Central memory CD8-positive, alpha-beta T cell (primary cell): ENCODE data around the gene TAF10.
A peak's percentile ranks its signal among the peaks of the same experiment; 100 is the strongest.

ENCODE experiments used
- ATAC-seq: fragments of 150-1000 bp; cut with Tn5 transposase; replicated peaks from 2 replicates; pipeline ENCODE4 v1.10.0; 2022; ENCODE audit warnings: mild to moderate bottlenecking, moderate FRiP score, moderate number of reproducible peaks; ENCODE audit not compliant: poor library complexity, severe bottlenecking; ENCODE audit errors: extremely low read depth
- DNase-seq, 2 donors: peaks; one replicate each; pipeline ENCODE4 v3.0.0; 2021; ENCODE audit warnings: low spot score in 2 of 2
- H3K27ac Mint-ChIP-seq: one replicate; pipeline ENCODE4 v1.8.0; 2022; ENCODE audit warnings: low read depth, mild to moderate bottlenecking, moderate library complexity, mixed read lengths
- H3K27me3 Mint-ChIP-seq: one replicate; pipeline ENCODE4 v1.8.0; 2022; ENCODE audit warnings: mixed read lengths
- H3K36me3 Mint-ChIP-seq: one replicate; pipeline ENCODE4 v1.8.0; 2022; ENCODE audit warnings: mild to moderate bottlenecking, moderate library complexity, mixed read lengths; ENCODE audit not compliant: insufficient read depth
- H3K4me1 Mint-ChIP-seq: one replicate; pipeline ENCODE4 v1.8.0; 2022; ENCODE audit warnings: mixed read lengths
- H3K4me3 Mint-ChIP-seq: one replicate; pipeline ENCODE4 v1.8.0; 2022; ENCODE audit warnings: mild to moderate bottlenecking, moderate library complexity, mixed read lengths
- H3K9me3 Mint-ChIP-seq: one replicate; pipeline ENCODE4 v1.8.0; 2022; ENCODE audit warnings: mixed read lengths

Gene TAF10

GRCh38 chr11:6606471-6607189 is 5.4 kb downstream of the TAF10 start:
- Mint-ChIP-seq H3K27ac (peak overlapping the region; percentile 82), H3K27me3 (no peaks in the 10 kb centered on the region), H3K36me3 (peaks cover 23% of the 10 kb centered on the region), H3K4me3 (no peak overlapping the region), H3K4me1 (peaks cover 25% of the 10 kb centered on the region), H3K9me3 (no peaks in the 10 kb centered on the region)
- ATAC-seq = no peak
- DNase-seq = no peak

- H3K36me3 Mint-ChIP-seq = peaks cover 23% of the 10 kb centered on the region
- no peak overlapping the region for H3K4me3 Mint-ChIP-seq
- H3K4me1 Mint-ChIP-seq = peaks cover 17% of the 10 kb centered on the region
- no peaks in the 10 kb centered on the region for H3K27me3 Mint-ChIP-seq
- no peak overlapping the region for H3K27ac Mint-ChIP-seq
- H3K9me3 Mint-ChIP-seq = no peaks in the 10 kb centered on the region
- ATAC-seq (no peak), DNase-seq (no peak)
These were observed 7.2 kb downstream of the TAF10 start for GRCh38 chr11:6604790-6605189.

GRCh38 chr11:6604081-6604626 is 7.9 kb downstream of the TAF10 start:
- Mint-ChIP-seq H3K4me3 (no peak overlapping the region), H3K36me3 (peaks cover 17% of the 10 kb centered on the region), H3K27me3 (no peaks in the 10 kb centered on the region), H3K9me3 (no peaks in the 10 kb centered on the region), H3K27ac (no peak overlapping the region), H3K4me1 (peaks cover 22% of the 10 kb centered on the region)
- peak; percentile 80 for ATAC-seq
- peak; percentile 40 to 53 for DNase-seq

DNA sequence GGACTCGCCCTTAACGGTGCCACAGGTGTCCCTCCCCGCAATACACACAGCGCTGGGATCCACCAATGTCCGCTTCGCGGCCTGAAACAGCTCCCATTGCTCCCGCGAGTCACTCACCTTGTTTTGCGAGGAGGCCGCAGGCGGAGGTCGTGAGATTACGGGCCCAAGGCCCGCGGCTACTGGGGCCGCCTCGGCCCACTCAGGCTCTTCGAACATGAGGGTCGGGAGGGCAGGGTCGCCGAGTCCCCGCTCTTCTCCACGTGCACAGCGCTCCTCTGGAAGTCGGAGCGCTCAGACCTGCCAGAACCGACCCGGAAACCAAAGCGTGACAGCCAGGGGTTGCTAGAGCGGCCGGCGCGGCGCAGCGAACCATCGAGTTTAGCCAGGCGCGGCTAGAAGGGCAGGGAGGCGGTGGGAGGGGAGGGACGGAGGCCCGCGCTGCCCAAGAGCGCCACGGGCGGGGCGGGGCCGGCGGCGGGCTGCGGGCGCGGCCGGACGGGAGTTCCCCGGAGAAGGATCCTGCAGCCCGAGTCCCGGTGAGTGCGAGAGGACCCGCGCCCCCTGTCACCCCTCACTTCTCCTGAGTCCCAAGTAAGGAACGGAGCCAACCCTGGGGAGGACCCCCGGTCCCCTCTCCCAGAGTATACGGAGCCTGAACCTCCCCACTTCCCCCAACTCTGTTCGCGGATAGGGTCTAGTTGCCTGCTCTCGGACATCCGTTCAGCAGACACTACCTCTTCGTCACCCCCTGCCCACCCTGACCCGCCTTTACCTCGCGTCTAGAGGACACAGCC is 8.5 kb downstream of the TAF10 start, which contains the start of the genes ILK and RRP8:
Gene ILK (plus strand): TSS at position 488 of the 794 bp plus-strand sequence. CDS start 498 bp downstream, outside the sequence.
Gene RRP8 (minus strand): TSS at position 330 of the 794 bp plus-strand sequence. CDS start 114 bp downstream, at position 216.
- Mint-ChIP-seq H3K4me1 (peaks cover 27% of the 10 kb centered on the region), H3K27ac (no peak within 1 kb of the TSS), H3K27me3 (no peaks in the 10 kb centered on the region), H3K4me3 (no peak within 1 kb of the TSS), H3K9me3 (no peaks in the 10 kb centered on the region), H3K36me3 (peaks cover 17% of the 10 kb centered on the region)
- ATAC-seq = peak; percentile 81
- DNase-seq = peak; percentile 67 to 79

DNA sequence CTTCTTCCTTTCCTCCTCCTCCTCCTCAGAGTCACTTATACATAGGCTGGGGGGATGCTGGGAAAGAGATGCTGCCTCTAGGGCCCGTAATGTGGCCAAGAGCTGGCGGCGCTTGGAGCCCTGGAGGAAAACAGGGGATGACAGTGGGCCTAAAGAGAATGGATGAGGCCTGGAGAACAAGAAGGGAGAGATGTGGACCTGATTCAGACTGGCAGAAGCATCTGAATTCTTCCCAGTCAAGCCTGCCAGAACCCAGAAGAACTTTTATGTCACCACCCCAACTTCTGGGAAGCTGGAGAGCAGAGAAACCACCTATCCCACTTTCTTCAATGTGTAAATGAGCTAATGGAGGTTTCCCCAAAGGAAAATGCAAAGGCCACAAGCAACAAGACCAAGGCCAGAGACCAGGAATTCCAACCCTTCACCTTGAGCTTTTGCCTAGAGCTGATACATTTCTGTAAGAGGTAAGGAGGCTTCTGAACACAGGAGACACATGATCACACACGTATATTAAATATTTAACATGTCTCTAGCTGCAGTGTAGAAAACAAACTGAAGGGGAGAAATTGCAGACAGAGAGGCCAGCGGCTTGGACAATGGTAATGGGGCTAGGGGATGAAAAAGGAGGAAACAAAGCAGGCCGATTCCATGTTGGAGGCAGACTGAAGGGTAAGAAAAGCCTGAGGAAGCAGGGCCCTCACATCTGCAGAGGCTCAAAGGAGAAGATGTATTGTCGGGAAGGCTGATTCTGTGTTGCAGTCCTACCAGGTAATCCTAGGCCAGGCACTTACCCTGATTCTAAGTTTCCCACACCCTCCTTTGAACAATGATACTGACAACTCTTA is 9.7 kb downstream of the TAF10 start:
- peaks cover 32% of the 10 kb centered on the region for H3K4me1 Mint-ChIP-seq
- no peak for ATAC-seq
- H3K4me3 Mint-ChIP-seq = no peak overlapping the region
- peaks cover 26% of the 10 kb centered on the region for H3K36me3 Mint-ChIP-seq
- no peaks in the 10 kb centered on the region for H3K9me3 Mint-ChIP-seq
- no peak for DNase-seq
- H3K27ac Mint-ChIP-seq = no peak overlapping the region
- H3K27me3 Mint-ChIP-seq = no peaks in the 10 kb centered on the region

DNA sequence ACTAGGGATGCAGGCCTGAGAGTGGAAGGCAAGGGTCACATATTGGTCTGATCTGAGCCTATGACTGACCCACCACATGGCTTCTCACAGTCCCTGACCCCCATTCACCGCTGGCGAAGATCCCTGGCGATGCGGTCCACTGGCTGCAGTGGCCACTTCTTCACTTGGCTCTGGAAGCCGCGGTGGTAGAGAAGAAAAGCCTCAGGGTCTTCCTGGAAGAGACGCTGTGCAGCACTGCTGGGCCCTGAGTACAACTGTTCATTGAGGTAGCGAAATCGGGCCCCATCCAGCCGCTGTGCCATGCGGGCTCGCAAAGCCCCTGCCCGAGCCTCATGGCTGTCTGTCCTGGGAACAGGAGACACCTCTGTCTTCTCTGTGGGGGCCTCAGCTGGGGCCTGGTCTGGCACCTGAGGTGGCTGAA is 11.0 kb downstream of the TAF10 start:
- no peaks in the 10 kb centered on the region for H3K27me3 Mint-ChIP-seq
- peaks cover 34% of the 10 kb centered on the region for H3K36me3 Mint-ChIP-seq
- H3K4me3 Mint-ChIP-seq = no peak overlapping the region
- ATAC-seq (no peak), DNase-seq (no peak)
- peaks cover 26% of the 10 kb centered on the region for H3K4me1 Mint-ChIP-seq
- no peak overlapping the region for H3K27ac Mint-ChIP-seq
- H3K9me3 Mint-ChIP-seq = no peaks in the 10 kb centered on the region

- Mint-ChIP-seq H3K9me3 (no peaks in the 10 kb centered on the region), H3K4me1 (peaks cover 26% of the 10 kb centered on the region), H3K27me3 (no peaks in the 10 kb centered on the region), H3K27ac (no peak overlapping the region), H3K4me3 (no peak overlapping the region), H3K36me3 (peaks cover 37% of the 10 kb centered on the region)
- DNase-seq (no peak), ATAC-seq (no peak)
These were observed 12.1 kb downstream of the TAF10 start for GRCh38 chr11:6599881-6600390.

DNA sequence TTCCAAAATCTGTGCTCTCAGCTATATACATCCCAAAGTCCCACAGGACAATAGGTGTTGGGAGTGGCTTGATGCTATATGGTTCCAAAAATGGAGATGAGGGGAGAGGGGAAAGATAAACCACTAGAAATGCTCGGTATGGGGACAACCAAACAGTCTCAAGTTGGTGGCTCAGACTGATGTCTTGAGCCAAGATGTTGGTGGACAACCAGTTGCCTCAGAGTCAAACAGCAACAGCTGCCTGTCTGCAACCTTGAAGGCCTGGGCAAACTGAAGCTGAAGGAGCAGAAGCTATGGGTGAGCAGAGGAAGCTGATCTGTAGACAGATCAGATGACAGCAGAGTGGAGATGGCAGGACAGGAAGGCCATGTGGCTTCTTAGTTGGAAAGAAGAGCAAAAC is 12.6 kb downstream of the TAF10 start:
- Mint-ChIP-seq H3K4me3 (no peak overlapping the region), H3K36me3 (peaks cover 39% of the 10 kb centered on the region), H3K4me1 (peaks cover 30% of the 10 kb centered on the region), H3K27ac (no peak overlapping the region), H3K9me3 (no peaks in the 10 kb centered on the region), H3K27me3 (no peaks in the 10 kb centered on the region)
- DNase-seq (no peak), ATAC-seq (no peak)

DNA sequence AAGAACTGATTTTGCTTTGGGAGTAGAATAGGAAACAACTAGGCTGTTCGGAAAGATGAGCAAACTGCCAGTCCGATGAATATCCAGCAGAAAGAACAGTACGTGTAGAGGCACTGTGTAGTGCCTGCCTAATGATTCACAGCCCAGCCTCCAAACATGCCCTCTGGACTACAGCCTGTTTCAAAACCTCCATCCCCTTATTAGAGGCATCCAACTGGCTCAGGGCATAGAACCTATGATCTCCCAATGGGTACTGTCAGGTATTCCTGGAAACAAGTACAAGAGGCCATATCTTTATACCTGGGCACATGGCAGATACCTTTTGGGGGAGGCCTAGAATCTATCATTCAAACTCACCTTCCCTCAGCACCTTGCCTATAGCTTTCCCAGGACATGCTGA is 13.5 kb downstream of the TAF10 start:
- Mint-ChIP-seq H3K27ac (no peak overlapping the region), H3K9me3 (no peaks in the 10 kb centered on the region), H3K36me3 (peaks cover 46% of the 10 kb centered on the region), H3K4me1 (peaks cover 39% of the 10 kb centered on the region), H3K4me3 (no peak overlapping the region), H3K27me3 (no peaks in the 10 kb centered on the region)
- ATAC-seq = no peak
- no peak for DNase-seq

DNA sequence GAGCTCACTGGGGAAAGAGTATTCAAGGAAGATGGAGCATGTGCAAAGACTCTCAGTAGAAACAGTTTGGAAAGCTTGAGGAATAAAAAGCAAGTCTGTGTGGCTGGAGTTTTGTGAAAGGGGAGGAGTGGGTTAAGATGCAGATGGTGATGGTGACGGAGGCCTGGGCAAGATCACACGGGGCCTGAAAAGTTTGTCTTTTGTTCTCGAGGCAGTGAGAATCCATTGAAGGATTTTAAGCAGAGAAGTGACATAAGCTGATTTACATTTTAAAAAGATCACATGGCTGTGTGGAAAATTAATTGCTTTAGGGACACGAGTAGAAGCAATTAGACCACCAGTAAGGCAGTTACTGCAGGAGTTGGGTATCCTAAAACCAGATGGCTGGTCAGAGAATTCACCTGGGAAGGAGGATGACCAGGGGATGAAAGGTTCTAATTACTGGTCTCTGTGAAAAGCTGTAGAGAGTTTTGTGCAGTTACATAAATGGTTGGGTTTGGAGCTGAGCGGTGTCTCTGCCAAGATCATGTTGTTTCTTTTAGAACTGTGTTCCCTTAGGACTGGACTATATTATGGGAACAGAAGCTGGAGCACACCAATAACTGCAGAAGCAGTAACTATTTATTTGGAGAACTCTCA is 15.7 kb downstream of the TAF10 start:
- H3K27ac Mint-ChIP-seq = no peak overlapping the region
- no peak overlapping the region for H3K4me3 Mint-ChIP-seq
- DNase-seq = no peak
- no peaks in the 10 kb centered on the region for H3K27me3 Mint-ChIP-seq
- H3K4me1 Mint-ChIP-seq = peaks cover 42% of the 10 kb centered on the region
- H3K36me3 Mint-ChIP-seq = peaks cover 53% of the 10 kb centered on the region
- no peaks in the 10 kb centered on the region for H3K9me3 Mint-ChIP-seq
- ATAC-seq = no peak

DNA sequence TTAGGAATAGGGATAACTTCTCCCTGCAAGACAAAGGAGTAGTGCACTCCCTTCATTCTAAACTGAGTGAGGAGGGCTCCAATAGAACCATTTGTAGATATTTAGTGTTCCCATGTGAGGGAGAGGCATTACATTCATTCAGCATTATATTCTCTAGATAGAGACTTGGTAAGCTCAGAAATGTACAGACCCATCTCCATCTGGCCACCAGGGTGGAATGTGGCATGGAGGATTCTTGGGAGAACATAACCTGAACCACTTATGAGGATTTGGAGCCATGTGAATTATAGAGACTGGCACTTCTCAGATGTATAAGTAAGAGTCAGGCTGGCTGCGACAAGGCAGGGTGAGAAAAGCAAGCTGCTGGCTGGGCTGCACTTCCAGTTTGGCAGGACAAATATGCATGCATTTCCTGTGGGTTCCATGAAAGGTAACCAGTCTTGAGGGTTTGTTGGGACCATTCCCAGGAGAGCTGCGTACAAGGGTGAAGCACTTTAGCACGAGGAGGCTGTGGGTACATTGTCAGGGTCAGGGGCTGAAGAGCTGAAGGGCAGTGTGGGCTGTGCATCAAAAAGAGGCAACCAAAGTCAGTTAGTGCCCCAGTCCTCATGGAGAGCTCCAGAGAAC is 17.8 kb downstream of the TAF10 start:
- ATAC-seq = no peak
- peaks cover 47% of the 10 kb centered on the region for H3K36me3 Mint-ChIP-seq

More for the DNA sequence above, 17.8 kb downstream of the TAF10 start:
- Mint-ChIP-seq H3K4me1 (peaks cover 38% of the 10 kb centered on the region), H3K27me3 (no peaks in the 10 kb centered on the region), H3K27ac (peak overlapping the region; percentile 30), H3K9me3 (no peaks in the 10 kb centered on the region), H3K4me3 (no peak overlapping the region)
- no peak for DNase-seq
